Activated naive CD4-positive, alpha-beta T cell treated with anti-CD3 and anti-CD28 coated beads for 36 hours (primary cell): ENCODE measurements around the gene RBBP4. TPM values are rescaled to one million over a fixed set of nuclear protein-coding genes. Genes with fewer than 3 reads are reported as not detected.

Experiments
- CTCF ChIA-PET: fragments of 350-600 bp; sonication (Branson Sonifier 250); formaldehyde crosslinking; loops from one replicate; lab custom pipeline; 2021; ENCODE audit warnings: antibody characterized with exemption; lab: Charles Lee
- DNase-seq: peaks from one replicate; pipeline ENCODE4 v3.0.0-alpha.2; 2020
- H3K27ac Mint-ChIP-seq: one replicate; pipeline ENCODE4 v1.8.0; 2021; ENCODE audit warnings: mild to moderate bottlenecking, mixed read lengths
- H3K27me3 Mint-ChIP-seq: one replicate; pipeline ENCODE4 v1.8.0; 2021; ENCODE audit warnings: low read depth, mixed read lengths
- H3K36me3 Mint-ChIP-seq: one replicate; pipeline ENCODE4 v1.8.0; 2021; ENCODE audit warnings: low read depth, mixed read lengths
- H3K4me1 Mint-ChIP-seq: one replicate; pipeline ENCODE4 v1.8.0; 2021; ENCODE audit warnings: low read depth, mixed read lengths
- H3K4me3 Mint-ChIP-seq: one replicate; pipeline ENCODE4 v1.8.0; 2021; ENCODE audit warnings: mild to moderate bottlenecking, moderate library complexity, mixed read lengths
- H3K9me3 Mint-ChIP-seq: one replicate; pipeline ENCODE4 v1.8.0; 2021; ENCODE audit warnings: mixed read lengths
- intact Hi-C: fragments of 100-400 bp; cut with micrococcal nuclease; formaldehyde crosslinking; loops from one replicate; pipeline ENCODE4 v1.15.1; 2023
- total RNA-seq, 2 experiments: library from RNA; stranded (reverse); gene quantifications; one replicate each; pipeline ENCODE4 v1.2.3, GENCODE V29; 2021

The RBBP4 gene
- total RNA-seq = 100 to 1,000 TPM; 381 to 409 TPM

- CTCF ChIA-PET = interaction anchor here (0.6 to 3.3 kb wide), 3 partner anchors 10 to 130 kb away, joined by 3 to 15 read pairs (median 4); no protein-coding TSS in a partner anchor
- Mint-ChIP-seq H3K4me3 (peak within 1 kb of the TSS; percentile 97), H3K27me3 (no peaks in the 10 kb centered on the region), H3K4me1 (peaks cover 50% of the 10 kb centered on the region), H3K27ac (peak within 1 kb of the TSS; percentile 100), H3K9me3 (no peaks in the 10 kb centered on the region), H3K36me3 (peaks cover 41% of the 10 kb centered on the region)
- intact Hi-C loops = loop anchor here (1.0 to 10.0 kb wide), 12 partner anchors 28 to 578 kb away; partner anchors contain the start of genes BSDC1, HDAC1, KPNA6 and RNF19B
- peak; percentile 98 for DNase-seq
Measured at GRCh38 chr1:32650752-32651460, at the start of gene RBBP4. Gene RBBP4 (plus strand): TSS chr1:32651208. CDS start chr1:32651307, 99 bp downstream.

GRCh38 chr1:32605711-32606424 is 45.1 kb upstream of the RBBP4 start:
- Mint-ChIP-seq H3K27me3 (no peaks in the 10 kb centered on the region), H3K9me3 (no peaks in the 10 kb centered on the region), H3K27ac (no peak overlapping the region), H3K4me3 (no peak overlapping the region), H3K36me3 (no peaks in the 10 kb centered on the region), H3K4me1 (no peaks in the 10 kb centered on the region)
- CTCF ChIA-PET = no interaction called here
- DNase-seq = no peak
- intact Hi-C loops = no loop called here

- Mint-ChIP-seq H3K4me1 (no peaks in the 10 kb centered on the region), H3K36me3 (no peaks in the 10 kb centered on the region), H3K9me3 (no peaks in the 10 kb centered on the region), H3K27ac (no peak overlapping the region), H3K4me3 (no peak overlapping the region), H3K27me3 (no peaks in the 10 kb centered on the region)
- CTCF ChIA-PET = no interaction called here
- intact Hi-C loops = no loop called here
- DNase-seq = no peak
Measured at GRCh38 chr1:32606565-32607371, 44.2 kb upstream of the RBBP4 start.

GRCh38 chr1:32609180-32609579 is 41.8 kb upstream of the RBBP4 start:
- CTCF ChIA-PET = interaction anchor here (0.8 kb wide), 1 partner anchor 89 kb away, joined by 5 read pairs; no protein-coding TSS in a partner anchor

GRCh38 chr1:32611859-32612188 is 39.2 kb upstream of the RBBP4 start:
- H3K27ac Mint-ChIP-seq = no peak overlapping the region
- DNase-seq = no peak
- H3K4me3 Mint-ChIP-seq = peak overlapping the region; percentile 70
- H3K36me3 Mint-ChIP-seq = no peaks in the 10 kb centered on the region
- H3K4me1 Mint-ChIP-seq = peaks cover 5% of the 10 kb centered on the region
- H3K9me3 Mint-ChIP-seq = no peaks in the 10 kb centered on the region
- no peaks in the 10 kb centered on the region for H3K27me3 Mint-ChIP-seq
- intact Hi-C loops = loop anchor here (2.0 kb wide), 1 partner anchor 39 kb away; the partner anchor contains the start of genes RBBP4 and ZBTB8OS
- CTCF ChIA-PET = interaction anchor here (0.9 to 1.4 kb wide), 3 partner anchors 8 to 185 kb away, joined by 3 to 7 read pairs (median 4); no protein-coding TSS in a partner anchor

More at GRCh38 chr1:32609180-32609579, 41.8 kb upstream of the RBBP4 start:
- H3K27ac Mint-ChIP-seq = no peak overlapping the region
- no peak for DNase-seq
- H3K4me3 Mint-ChIP-seq = no peak overlapping the region
- no peaks in the 10 kb centered on the region for H3K36me3 Mint-ChIP-seq
- no peaks in the 10 kb centered on the region for H3K27me3 Mint-ChIP-seq
- no peaks in the 10 kb centered on the region for H3K9me3 Mint-ChIP-seq
- peaks cover 5% of the 10 kb centered on the region for H3K4me1 Mint-ChIP-seq
- intact Hi-C loops = no loop called here

DNA sequence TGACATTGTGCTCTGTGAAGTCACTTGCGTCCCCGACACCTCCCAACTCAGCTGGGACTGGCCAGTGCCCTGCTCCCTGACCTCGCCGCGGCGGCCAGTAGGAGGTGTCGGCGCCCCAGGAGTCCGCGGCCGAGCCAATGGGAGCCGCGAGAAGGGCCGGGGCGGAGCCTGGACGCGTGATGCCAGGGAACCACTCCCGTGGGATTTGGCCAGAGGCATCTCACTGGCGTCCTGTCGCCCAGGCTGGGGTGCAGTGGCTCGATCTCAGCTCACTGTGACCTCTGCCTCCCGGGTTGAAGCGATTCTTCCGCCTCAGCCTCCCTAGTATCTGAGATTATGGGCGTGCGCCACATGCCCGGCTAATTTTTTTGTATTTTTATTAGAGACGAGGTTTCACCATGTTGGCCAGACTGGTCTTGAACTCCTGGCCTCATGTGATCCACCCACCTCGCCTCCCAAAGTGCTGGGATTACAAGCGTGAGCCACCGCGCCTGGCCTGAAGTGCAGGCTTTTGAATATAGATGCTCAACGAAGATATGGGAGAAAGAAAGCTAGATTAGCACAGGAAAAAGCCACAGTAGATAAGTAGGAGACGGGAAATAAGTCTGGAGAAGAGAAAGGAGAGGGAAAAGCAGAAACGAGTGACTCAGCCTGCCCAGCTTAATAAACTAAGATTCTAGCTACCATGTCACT is 38.7 kb upstream of the RBBP4 start:
- Mint-ChIP-seq H3K36me3 (no peaks in the 10 kb centered on the region), H3K9me3 (no peaks in the 10 kb centered on the region), H3K27me3 (no peaks in the 10 kb centered on the region), H3K27ac (no peak overlapping the region), H3K4me3 (peak overlapping the region; percentile 70), H3K4me1 (peaks cover 5% of the 10 kb centered on the region)
- peak; percentile 70 for DNase-seq
- CTCF ChIA-PET = interaction anchor here (0.6 to 1.3 kb wide), 3 partner anchors 93 to 185 kb away, joined by 3 to 7 read pairs (median 3); no protein-coding TSS in a partner anchor
- intact Hi-C loops = loop anchor here (2.0 kb wide), 1 partner anchor 38 kb away; the partner anchor contains the start of genes RBBP4 and ZBTB8OS

DNA sequence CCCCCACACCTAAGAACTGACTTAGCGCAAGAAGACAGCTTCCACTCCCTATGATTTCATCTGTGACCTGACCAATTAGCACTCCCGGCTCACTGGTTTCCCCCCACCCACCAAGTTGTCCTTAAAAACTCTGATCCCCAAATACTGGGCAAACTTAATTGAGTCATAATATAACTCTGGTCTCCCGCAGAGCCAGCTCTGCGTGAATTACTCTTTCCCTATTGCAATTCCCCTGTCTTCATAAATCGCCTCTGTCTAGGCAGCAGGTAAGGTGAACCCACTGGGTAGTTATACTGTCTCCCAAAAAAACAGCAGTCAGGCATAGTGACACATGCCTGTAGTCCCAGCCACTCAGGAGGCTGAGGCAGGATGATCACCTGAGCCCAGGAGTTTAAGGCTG is 37.5 kb upstream of the RBBP4 start:
- Mint-ChIP-seq H3K27ac (no peak overlapping the region), H3K9me3 (no peaks in the 10 kb centered on the region), H3K4me3 (no peak overlapping the region), H3K36me3 (no peaks in the 10 kb centered on the region), H3K27me3 (no peaks in the 10 kb centered on the region), H3K4me1 (peaks cover 5% of the 10 kb centered on the region)
- DNase-seq = no peak
- CTCF ChIA-PET = interaction anchor here (0.6 kb wide), 1 partner anchor 93 kb away, joined by 3 read pairs; no protein-coding TSS in a partner anchor
- intact Hi-C loops = loop anchor here (2.0 kb wide), 1 partner anchor 37 kb away; the partner anchor contains the start of genes RBBP4 and ZBTB8OS

GRCh38 chr1:32618673-32619221 is 32.3 kb upstream of the RBBP4 start:
- H3K27ac Mint-ChIP-seq = no peak overlapping the region
- H3K4me1 Mint-ChIP-seq = peaks cover 29% of the 10 kb centered on the region
- no peaks in the 10 kb centered on the region for H3K9me3 Mint-ChIP-seq
- H3K27me3 Mint-ChIP-seq = no peaks in the 10 kb centered on the region
- peaks cover 19% of the 10 kb centered on the region for H3K36me3 Mint-ChIP-seq
- DNase-seq = no peak
- no peak overlapping the region for H3K4me3 Mint-ChIP-seq
- intact Hi-C loops = no loop called here
- CTCF ChIA-PET = no interaction called here

DNA sequence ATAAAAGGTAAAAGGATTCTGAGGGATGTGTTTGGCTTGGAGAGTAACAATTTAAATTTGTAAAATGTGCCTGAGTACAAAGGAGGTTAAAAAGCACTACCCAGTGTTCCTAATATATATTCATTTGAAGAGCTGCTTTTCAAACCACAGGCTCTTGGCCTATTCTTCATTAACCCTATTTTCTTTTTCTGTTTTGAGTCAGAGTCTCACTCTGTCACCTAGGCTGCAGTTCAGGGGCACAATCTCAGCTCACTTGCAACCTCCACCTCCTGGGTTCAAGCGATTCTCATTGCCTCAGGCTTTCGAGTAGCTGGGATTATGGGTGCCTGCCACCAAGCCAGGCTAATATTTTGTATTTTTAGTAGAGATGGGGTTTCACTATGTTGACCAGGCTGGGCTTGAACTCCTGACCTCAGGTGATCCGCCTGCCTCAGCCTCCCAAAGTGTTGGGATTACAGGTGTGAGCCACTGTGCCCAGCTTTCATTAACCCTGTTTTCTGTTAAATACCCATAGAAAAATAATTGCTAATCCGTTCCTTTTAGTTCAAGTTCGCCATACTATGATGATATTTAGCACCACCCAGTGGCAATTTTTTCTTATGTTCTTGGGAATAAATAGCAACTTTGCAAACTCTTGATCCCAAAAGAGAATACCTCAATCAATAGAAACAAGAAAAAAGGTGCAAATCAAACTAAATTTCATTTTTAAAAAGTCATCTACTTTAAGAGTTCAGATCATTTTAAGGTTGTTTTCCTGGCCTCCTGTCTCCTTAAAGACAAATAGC is 31.1 kb upstream of the RBBP4 start:
- peaks cover 3% of the 10 kb centered on the region for H3K9me3 Mint-ChIP-seq
- DNase-seq = no peak
- H3K4me1 Mint-ChIP-seq = peaks cover 36% of the 10 kb centered on the region
- no peak overlapping the region for H3K4me3 Mint-ChIP-seq
- CTCF ChIA-PET = interaction anchor here (0.8 to 1.5 kb wide), 4 partner anchors 9 to 99 kb away, joined by 4 to 7 read pairs (median 4); partner anchors contain the start of gene RBBP4
- intact Hi-C loops = loop anchor here (5.0 kb wide), 1 partner anchor 83 kb away; the partner anchor contains the start of gene ZBTB8A
- H3K27ac Mint-ChIP-seq = no peak overlapping the region
- peaks cover 22% of the 10 kb centered on the region for H3K36me3 Mint-ChIP-seq
- H3K27me3 Mint-ChIP-seq = no peaks in the 10 kb centered on the region

DNA sequence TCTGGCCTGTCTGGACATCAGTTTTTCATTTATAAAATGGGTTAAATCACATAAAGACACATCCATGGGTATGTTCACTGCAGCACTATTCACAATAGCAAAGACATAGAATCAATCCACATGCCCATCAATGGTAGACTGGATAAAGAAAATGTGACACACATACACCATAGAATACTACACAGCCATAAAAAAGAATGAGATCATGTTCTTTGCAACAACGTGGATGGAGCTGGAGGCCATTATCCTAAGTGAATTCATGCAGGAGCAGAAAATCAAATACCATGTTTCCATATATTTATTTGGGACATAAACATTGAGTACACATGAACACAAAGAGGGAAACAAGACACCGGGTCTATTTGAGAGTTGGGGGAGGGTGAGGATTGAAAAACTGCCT is 28.8 kb upstream of the RBBP4 start:
- H3K27ac Mint-ChIP-seq = peak overlapping the region; percentile 1
- CTCF ChIA-PET = interaction anchor here (0.7 to 1.0 kb wide), 2 partner anchors 102 to 406 kb away, joined by 3 read pairs; no protein-coding TSS in a partner anchor
- H3K36me3 Mint-ChIP-seq = peaks cover 28% of the 10 kb centered on the region
- no peaks in the 10 kb centered on the region for H3K27me3 Mint-ChIP-seq
- no peak overlapping the region for H3K4me3 Mint-ChIP-seq
- intact Hi-C loops = loop anchor here (2.0 to 5.0 kb wide), 2 partner anchors 85 to 101 kb away; partner anchors contain the start of gene ZBTB8A
- peaks cover 39% of the 10 kb centered on the region for H3K4me1 Mint-ChIP-seq
- DNase-seq = no peak
- peaks cover 3% of the 10 kb centered on the region for H3K9me3 Mint-ChIP-seq
